GM21528 (cell line): ENCODE results near the gene STPG2.

Experiments used
- ATAC-seq: cut with Tn5 transposase; IDR thresholded peaks from one replicate; pipeline ENCODE4 v1.9.1; 2021; ENCODE audit warnings: mild to moderate bottlenecking, moderate library complexity; ENCODE audit not compliant: unreplicated experiment, low FRiP score

The STPG2 gene

GRCh38 chr4:97548186-97548585 is 595.1 kb downstream of the STPG2 start:
- no peak for ATAC-seq

DNA sequence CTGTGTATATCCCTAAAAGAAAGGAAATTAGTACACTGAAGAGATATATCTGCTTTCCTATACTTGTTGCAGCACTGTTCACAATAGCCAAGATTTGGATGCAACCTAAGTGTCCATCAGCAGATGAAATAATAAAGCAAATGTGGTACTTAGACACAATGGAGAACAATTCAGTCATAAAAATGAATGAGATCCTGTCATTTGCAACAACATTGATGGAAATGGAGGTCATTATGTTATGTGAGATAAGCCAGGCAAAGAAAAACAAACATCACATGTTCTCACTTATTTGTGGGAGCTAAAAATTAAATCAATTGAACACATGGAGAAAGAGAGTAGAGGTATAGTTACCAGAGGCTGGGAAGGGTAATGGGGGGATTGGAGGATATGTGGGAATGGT is 611.9 kb downstream of the STPG2 start:
- no peak for ATAC-seq

GRCh38 chr4:97530676-97531075 is 612.6 kb downstream of the STPG2 start:
- ATAC-seq: no peak

- no peak for ATAC-seq
Measured at GRCh38 chr4:97525236-97525635, 618.0 kb downstream of the STPG2 start.

- ATAC-seq: no peak
Measured at GRCh38 chr4:97517939-97518338, 625.3 kb downstream of the STPG2 start.

GRCh38 chr4:97513917-97514316 is 629.4 kb downstream of the STPG2 start:
- no peak for ATAC-seq
